NCI-H524 (cell line): Measurements from ENCODE around the gene RTCA.
"Not testable (repeated sequence)": the region's sequence is repeated elsewhere in the genome, so short reads cannot be mapped to it uniquely, and the experiment has no call there.

Source experiments
- DNase-seq, 2 experiments: peaks; one replicate each; lab custom pipeline; 2025; lab: John Stamatoyannopoulos, UW

Gene RTCA

DNA sequence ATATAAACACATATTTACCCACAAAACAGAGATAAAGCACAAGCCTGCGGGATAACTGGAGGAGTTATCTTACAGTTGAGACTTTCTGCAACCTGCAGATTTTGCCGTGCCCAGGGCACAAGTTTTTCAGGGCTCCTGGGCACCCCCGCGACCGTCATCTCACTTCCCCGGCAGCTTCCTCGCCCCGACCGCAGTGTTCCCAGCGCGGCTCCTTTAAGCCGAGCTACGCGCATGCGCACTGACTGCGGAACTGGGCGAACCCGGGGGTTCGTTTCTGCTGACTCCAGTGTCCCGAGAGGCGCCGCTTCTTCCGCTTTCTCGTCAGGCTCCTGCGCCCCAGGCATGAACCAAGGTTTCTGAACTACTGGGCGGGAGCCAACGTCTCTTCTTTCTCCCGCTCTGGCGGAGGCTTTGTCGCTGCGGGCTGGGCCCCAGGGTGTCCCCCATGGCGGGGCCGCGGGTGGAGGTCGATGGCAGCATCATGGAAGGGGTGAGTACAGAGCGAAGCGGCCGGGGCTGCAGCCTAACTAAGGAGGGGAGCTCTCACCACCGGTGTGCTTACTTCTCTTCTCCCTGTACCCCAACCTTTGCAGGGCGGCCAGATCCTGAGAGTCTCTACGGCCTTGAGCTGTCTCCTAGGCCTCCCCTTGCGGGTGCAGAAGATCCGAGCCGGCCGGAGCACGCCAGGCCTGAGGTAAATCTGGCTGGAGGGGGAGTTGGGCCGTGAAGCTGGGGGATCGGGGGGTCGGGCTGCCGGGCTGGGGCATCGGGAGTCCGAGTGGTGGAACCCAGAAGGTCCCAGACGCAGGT is at the start of gene RTCA:
Gene RTCA (plus strand): TSS at position 286 of the 810 bp plus-strand sequence. CDS start 160 bp downstream, at position 446.
- peak; percentile 83 to 91 for DNase-seq

DNA sequence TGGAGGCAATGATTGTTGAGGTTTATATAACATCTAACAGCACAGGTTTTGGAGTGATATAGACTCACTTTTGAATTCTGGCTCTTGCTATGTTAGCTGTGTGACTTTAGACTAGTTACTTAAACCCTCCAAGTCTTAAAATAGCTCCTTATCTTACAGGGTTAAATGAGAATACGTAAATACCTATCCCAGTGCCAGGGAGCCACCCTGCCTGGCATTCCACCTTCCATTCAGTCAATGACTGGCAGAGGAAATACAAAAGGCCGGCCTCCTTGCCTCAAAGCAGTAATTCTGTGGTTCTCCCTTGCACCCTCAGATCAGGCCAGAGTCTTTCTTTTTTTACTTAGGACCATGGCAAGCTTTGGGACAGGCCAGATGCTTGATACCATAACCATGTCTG is 48.2 kb upstream of the RTCA start:
- no peak for DNase-seq

- DNase-seq, result no peak
Observed at GRCh38 chr1:100219457-100219856, 46.6 kb upstream of the RTCA start.

DNA sequence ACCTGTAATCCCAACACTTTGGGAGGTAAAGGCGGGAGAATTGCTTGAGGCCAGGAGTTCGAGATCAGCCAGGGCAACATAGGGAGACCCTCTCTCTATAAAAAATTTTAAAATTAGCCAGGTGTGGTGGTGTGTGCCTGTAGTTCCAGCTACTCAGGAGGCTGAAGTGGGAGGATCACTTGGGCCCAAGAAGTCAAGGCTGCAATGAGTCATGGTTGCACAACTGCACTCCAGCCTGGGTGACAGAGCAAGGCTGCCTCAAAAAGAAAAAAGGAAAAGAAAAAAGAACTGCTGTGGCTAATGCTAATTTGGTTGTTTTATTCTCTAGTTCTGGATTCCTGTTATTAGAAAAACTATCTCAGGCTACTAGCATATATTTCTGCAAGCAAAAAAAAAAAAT is 46.1 kb upstream of the RTCA start:
- DNase-seq, result no peak

DNA sequence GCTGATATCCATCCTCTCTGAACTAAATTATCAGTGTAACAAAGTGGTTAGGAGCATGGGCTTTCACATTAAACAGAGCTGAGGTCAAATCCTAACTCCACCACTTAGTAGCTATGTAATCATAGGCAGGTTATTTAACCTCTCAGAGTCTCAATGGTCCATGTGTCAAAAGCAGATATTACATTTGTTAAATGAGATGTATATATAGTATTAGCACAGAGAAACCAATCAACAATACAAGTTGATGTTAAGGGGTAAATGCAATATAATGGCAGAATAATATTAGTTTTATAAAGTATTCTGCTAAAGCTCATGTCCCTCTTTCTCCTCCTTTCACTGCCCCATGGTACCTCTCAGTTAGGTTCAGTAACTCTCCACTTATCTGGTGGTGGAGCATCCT is 43.6 kb upstream of the RTCA start:
- no peak for DNase-seq

DNA sequence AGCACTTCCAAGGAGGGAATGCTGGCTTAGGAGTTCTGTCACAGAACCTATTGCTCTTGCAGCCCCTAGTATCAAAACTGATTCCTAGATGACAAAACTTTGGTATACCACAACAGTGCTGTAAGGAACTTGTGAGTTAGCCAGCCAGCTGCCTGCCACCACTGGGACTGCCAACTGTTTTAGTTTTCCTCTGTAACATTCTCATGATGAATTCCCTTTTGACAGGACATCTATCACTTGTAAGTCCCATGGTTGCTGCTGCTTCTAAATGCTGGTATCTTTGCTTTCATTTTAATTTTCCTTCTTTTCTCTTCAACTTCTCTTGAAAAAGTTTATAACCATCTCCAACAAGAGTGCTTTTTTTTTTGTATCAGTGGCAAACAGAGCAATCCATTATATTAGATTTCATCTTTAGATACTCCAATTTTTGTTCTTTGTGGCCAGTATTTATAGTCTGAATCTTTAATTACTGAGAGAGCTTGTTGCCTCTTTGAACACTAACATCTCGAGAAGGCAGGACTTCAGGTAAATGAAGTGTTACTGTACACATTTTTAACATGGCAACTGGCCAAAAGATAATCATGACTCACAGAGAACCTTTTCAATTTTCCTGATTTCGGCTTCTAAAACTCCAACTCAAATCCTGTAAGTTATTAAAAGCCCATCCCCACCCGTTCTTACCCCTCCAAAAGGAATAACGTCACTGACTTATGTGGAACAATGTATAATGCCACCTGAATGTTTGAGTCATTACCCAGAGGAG is 36.2 kb upstream of the RTCA start:
- DNase-seq, result no peak

GRCh38 chr1:100230765-100231164 is 35.3 kb upstream of the RTCA start:
- no peak for DNase-seq

GRCh38 chr1:100231721-100232120 is 34.3 kb upstream of the RTCA start:
- DNase-seq, result no peak

DNA sequence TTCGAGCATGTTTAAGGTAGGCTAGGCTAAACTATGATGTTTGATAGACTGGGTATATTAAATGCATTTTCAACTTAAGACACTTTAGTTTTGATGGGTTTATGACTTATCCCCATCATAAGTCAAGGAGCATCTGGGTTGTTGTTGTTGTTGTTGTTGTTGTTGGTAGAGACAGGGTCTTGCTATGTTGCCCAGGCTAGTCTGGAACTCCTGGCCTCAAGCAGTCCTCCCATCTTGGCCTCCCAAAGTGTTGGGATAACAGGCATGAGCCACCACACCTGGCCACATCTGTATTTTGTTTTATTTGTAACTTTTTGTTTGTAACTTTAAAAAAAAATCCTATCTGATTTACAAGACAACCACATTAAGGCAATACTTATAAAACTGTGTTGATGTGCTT is 33.9 kb upstream of the RTCA start:
- DNase-seq, result no peak

GRCh38 chr1:100233566-100233965 is 32.5 kb upstream of the RTCA start:
- not testable (repeated sequence) for DNase-seq

- no peak for DNase-seq
Observed at GRCh38 chr1:100234432-100234831, 31.6 kb upstream of the RTCA start.

DNA sequence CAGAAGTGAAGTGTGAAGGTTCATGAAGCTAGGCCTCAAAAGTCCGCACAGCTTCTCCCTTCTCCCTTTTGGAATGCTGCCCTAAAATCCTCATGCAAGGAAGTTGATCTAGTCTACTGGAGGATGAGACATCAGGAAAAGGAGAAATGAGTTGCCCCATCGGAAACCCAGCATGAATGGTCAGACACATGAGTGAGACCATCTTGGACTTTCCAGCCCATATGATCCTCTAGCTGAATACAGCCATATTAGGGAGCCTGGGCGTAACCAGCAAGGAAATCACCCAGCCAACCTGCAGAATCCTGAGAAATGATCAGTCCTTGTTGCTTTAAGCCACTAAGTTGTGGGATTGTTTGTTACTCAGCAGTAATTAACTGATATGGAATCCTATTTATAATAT is 28.9 kb upstream of the RTCA start:
- no peak for DNase-seq

- DNase-seq, result no peak
Observed at GRCh38 chr1:100239961-100240360, 26.1 kb upstream of the RTCA start.

GRCh38 chr1:100240631-100241030 is 25.4 kb upstream of the RTCA start:
- DNase-seq, result no peak

DNA sequence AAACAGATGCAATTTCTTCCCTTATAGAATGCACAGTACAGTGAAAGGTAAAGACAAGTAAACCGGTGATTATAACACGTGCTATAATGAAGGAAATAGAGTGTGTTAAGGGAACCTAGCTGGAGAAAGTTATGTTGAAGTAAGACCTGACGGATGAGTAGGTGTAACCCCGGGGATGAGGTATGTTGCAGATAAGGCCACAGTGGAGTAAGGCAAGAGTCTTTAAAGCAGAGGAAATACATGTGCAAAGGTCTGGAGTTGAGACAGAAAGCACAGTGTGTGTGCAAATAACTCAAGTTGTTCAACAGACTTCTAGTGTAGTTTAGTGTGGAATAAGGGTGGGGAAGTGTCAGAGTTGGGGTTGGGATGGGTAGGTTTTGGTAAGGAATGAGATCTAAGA is 19.3 kb upstream of the RTCA start:
- DNase-seq, result no peak

GRCh38 chr1:100249155-100249536 is 16.9 kb upstream of the RTCA start:
- no peak for DNase-seq

DNA sequence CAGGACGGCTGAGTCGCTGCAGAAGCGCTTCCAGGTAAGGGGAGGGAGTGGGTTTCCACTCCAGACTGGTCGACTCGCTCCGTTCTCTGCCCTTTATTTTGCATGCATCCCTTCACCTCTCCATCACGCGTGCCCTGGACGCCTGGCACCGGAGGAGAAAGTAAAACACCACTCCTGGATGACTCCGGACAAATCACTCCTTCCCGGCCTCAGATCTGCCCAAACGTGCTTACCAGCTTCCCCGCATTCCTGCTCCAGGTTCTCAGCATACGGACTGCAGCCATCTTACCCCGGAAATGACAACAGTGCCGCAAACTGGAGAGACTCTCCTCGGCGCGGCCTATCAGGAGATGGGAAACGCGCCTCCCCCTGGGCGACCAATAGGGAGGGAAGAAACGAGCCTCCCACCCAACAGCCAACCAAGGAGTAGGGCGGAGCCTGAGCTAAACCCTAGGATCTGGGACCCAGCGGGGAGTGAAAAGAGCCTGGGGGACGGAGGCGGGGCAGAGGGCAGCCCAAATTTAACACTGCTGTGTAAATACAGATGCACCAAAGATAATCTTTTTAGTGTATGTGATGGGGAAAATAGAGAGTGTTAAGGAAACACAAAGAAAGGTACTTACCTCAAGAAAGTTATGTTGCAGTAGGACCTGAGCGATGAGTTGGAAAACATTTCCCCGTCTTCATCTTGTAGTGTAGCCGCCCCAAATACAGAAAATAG is 16.3 kb upstream of the RTCA start, which contains the start of gene DBT:
Gene DBT (minus strand): TSS at position 298 of the 721 bp plus-strand sequence. CDS start 14 bp downstream, at position 284.
- peak; percentile 94 for DNase-seq

- DNase-seq, result no peak
Observed at GRCh38 chr1:100250264-100250663, 15.8 kb upstream of the RTCA start.

- no peak for DNase-seq
Observed at GRCh38 chr1:100250807-100251206, 15.2 kb upstream of the RTCA start.

GRCh38 chr1:100252901-100253300 is 13.1 kb upstream of the RTCA start:
- DNase-seq, result no peak

GRCh38 chr1:100253552-100253951 is 12.5 kb upstream of the RTCA start:
- no peak for DNase-seq

- not testable (repeated sequence) for DNase-seq
Observed at GRCh38 chr1:100256273-100256672, 9.7 kb upstream of the RTCA start.

GRCh38 chr1:100258427-100258826 is 7.6 kb upstream of the RTCA start:
- not testable (repeated sequence) for DNase-seq
